ENCODE data around the gene THRSP. TPM values are rescaled to one million over a fixed set of nuclear protein-coding genes. Genes with fewer than 3 reads are reported as not detected.

Gene THRSP
- polyA plus RNA-seq, 1 donor (not counting 4 experiments of a cell fraction or from before 2014, with no cell fraction given), result not detected

- H3K4me2 ChIP-seq (ENCODE audit: control insufficient read depth, extremely low read depth, insufficient read depth, low read depth, low read length), result no peak overlapping the region
Observed at GRCh38 chr11:78041843-78042440, 21.7 kb upstream of the THRSP start.

GRCh38 chr11:78044706-78045105, 19.0 kb upstream of the THRSP start:
- Histone ChIP-seq H4K20me1 (ENCODE audit: control insufficient read depth, extremely low read depth, insufficient read depth, low read length) (no peaks in the 10 kb centered on the region), H3K27ac (ENCODE audit: control insufficient read depth, insufficient read depth, low read length) (no peak overlapping the region), H3K4me2 (ENCODE audit: control insufficient read depth, extremely low read depth, insufficient read depth, low read depth, low read length) (no peak overlapping the region), H3K9ac (ENCODE audit: control insufficient read depth, extremely low read depth, insufficient read depth, low read length) (no peak overlapping the region), H3K36me3 (ENCODE audit: control insufficient read depth in 2 of 2, extremely low read depth in 1 of 2, insufficient read depth in 2 of 2, low read length in 2 of 2) (no peaks in the 10 kb centered on the region), H3K9me1 (ENCODE audit: control insufficient read depth, extremely low read depth, insufficient read depth, low read length) (no peaks in the 10 kb centered on the region), H2AFZ (ENCODE audit: control insufficient read depth, low read length) (no peak overlapping the region), H3K4me1 (ENCODE audit: control insufficient read depth, extremely low read depth, insufficient read depth, low read length) (peaks cover 23% of the 10 kb centered on the region), H3K79me2 (ENCODE audit: control insufficient read depth, insufficient read depth, low read length) (no peaks in the 10 kb centered on the region), H3K4me3 (ENCODE audit: control insufficient read depth in 2 of 3, extremely low read depth in 1 of 3, insufficient read depth in 2 of 3, low read depth in 1 of 3, low read length in 3 of 3) (no peak overlapping the region), H3K27me3 (ENCODE audit: control insufficient read depth, extremely low read depth, insufficient read depth, low read length) (no peaks in the 10 kb centered on the region), H3K9me3 (ENCODE audit: control insufficient read depth, low read depth, low read length) (no peaks in the 10 kb centered on the region)
- no peak for TF ChIP-seq EZH2 (IDR thresholded peaks at IDR 0.05; ENCODE audit: low read length)
- TF ChIP-seq CTCF (optimal IDR thresholded peaks at IDR 0.05 in 1 of 3, IDR thresholded peaks at IDR 0.05 in 1 of 3, conservative IDR thresholded peaks at IDR 0.05 in 1 of 3; ENCODE audit: extremely low read depth in 1 of 3, insufficient read depth in 2 of 3, low read length in 3 of 3), result no peak
- no peak for DNase-seq (ENCODE audit: low read depth, low spot score)
- FAIRE-seq, result no peak
- dilution Hi-C loops (cut with MboI; ENCODE audit: extremely low pct_ligation_motif_present, low sequenced_read_pairs), result no loop called here

More at GRCh38 chr11:78041843-78042440, 21.7 kb upstream of the THRSP start:
- FAIRE-seq (no peak), DNase-seq (ENCODE audit: low read depth, low spot score) (no peak)
- Histone ChIP-seq H3K9me1 (ENCODE audit: control insufficient read depth, extremely low read depth, insufficient read depth, low read length) (no peaks in the 10 kb centered on the region), H3K27me3 (ENCODE audit: control insufficient read depth, extremely low read depth, insufficient read depth, low read length) (no peaks in the 10 kb centered on the region), H3K36me3 (ENCODE audit: control insufficient read depth in 2 of 2, extremely low read depth in 1 of 2, insufficient read depth in 2 of 2, low read length in 2 of 2) (no peaks in the 10 kb centered on the region), H4K20me1 (ENCODE audit: control insufficient read depth, extremely low read depth, insufficient read depth, low read length) (no peaks in the 10 kb centered on the region), H2AFZ (ENCODE audit: control insufficient read depth, low read length) (no peak overlapping the region), H3K4me3 (ENCODE audit: control insufficient read depth in 2 of 3, extremely low read depth in 1 of 3, insufficient read depth in 2 of 3, low read depth in 1 of 3, low read length in 3 of 3) (no peak overlapping the region), H3K9ac (ENCODE audit: control insufficient read depth, extremely low read depth, insufficient read depth, low read length) (no peak overlapping the region), H3K9me3 (ENCODE audit: control insufficient read depth, low read depth, low read length) (no peaks in the 10 kb centered on the region), H3K4me1 (ENCODE audit: control insufficient read depth, extremely low read depth, insufficient read depth, low read length) (peaks cover 26% of the 10 kb centered on the region), H3K79me2 (ENCODE audit: control insufficient read depth, insufficient read depth, low read length) (no peaks in the 10 kb centered on the region), H3K27ac (ENCODE audit: control insufficient read depth, insufficient read depth, low read length) (no peak overlapping the region)
- dilution Hi-C loops (cut with MboI; ENCODE audit: extremely low pct_ligation_motif_present, low sequenced_read_pairs), result no loop called here
- TF ChIP-seq CTCF (optimal IDR thresholded peaks at IDR 0.05 in 1 of 3, IDR thresholded peaks at IDR 0.05 in 1 of 3, conservative IDR thresholded peaks at IDR 0.05 in 1 of 3; ENCODE audit: extremely low read depth in 1 of 3, insufficient read depth in 2 of 3, low read length in 3 of 3) (no peak), EZH2 (IDR thresholded peaks at IDR 0.05; ENCODE audit: low read length) (no peak)
